CD4-positive, CD25-positive, alpha-beta regulatory T cell (primary cell): ENCODE data around the gene F12. TPM values are rescaled to one million over a fixed set of nuclear protein-coding genes. Genes with fewer than 3 reads are reported as not detected.
A peak's percentile ranks its signal among the peaks of the same experiment; 100 is the strongest.

Experiments
- ATAC-seq, 2 donors: fragments of 150-1000 bp; cut with Tn5 transposase; one replicate each; pipeline ENCODE4 v1.10.0; 2021; ENCODE audit warnings: low read depth in 2 of 2, moderate number of reproducible peaks in 2 of 2, moderate library complexity in 1 of 2
- DNase-seq, 3 donors: peaks; one replicate each; pipeline versions ENCODE4 v3.0.0 to v3.0.0-alpha.2; 2012 to 2022; ENCODE audit warnings: mixed read lengths in 1 of 3
- H3K27ac ChIP-seq: one replicate; pipeline ENCODE4 v1.7.0; 2013; ENCODE audit warnings: mild to moderate bottlenecking, low read length; ENCODE audit not compliant: insufficient read depth, poor library complexity, severe bottlenecking
- H3K27me3 ChIP-seq: one replicate; pipeline ENCODE4 v1.7.0; 2013; ENCODE audit warnings: low read length; ENCODE audit not compliant: control insufficient read depth, insufficient read depth
- H3K36me3 ChIP-seq: one replicate; pipeline ENCODE4 v1.7.0; 2013; ENCODE audit warnings: mild to moderate bottlenecking, low read length, moderate library complexity; ENCODE audit not compliant: control insufficient read depth, insufficient read depth
- H3K4me1 ChIP-seq: 2 replicates; pipeline ENCODE4 v1.7.0; 2013; ENCODE audit warnings: mild to moderate bottlenecking, low read length; ENCODE audit not compliant: insufficient read depth, control insufficient read depth, poor library complexity, severe bottlenecking
- H3K4me3 ChIP-seq: one replicate; pipeline ENCODE4 v1.7.0; 2013; ENCODE audit warnings: low read depth, mild to moderate bottlenecking, low read length, moderate library complexity
- H3K9me3 ChIP-seq, 2 experiments: 1 replicate in 1 of 2; 2 replicates in 1 of 2; pipeline ENCODE4 v1.7.0; 2013; ENCODE audit warnings: low read length in 2 of 2, mild to moderate bottlenecking in 1 of 2, moderate library complexity in 1 of 2; ENCODE audit not compliant: control insufficient read depth in 2 of 2
- H3K27ac Mint-ChIP-seq, 3 donors: one replicate each; pipeline ENCODE4 v1.8.0; 2020 to 2022; ENCODE audit warnings: mild to moderate bottlenecking in 3 of 3, mixed read lengths in 3 of 3, moderate library complexity in 2 of 3
- H3K27me3 Mint-ChIP-seq: one replicate; pipeline ENCODE4 v1.8.0; 2022; ENCODE audit warnings: mild to moderate bottlenecking, mixed read lengths
- H3K36me3 Mint-ChIP-seq: one replicate; pipeline ENCODE4 v1.8.0; 2020; ENCODE audit warnings: mixed read lengths
- H3K4me1 Mint-ChIP-seq, 4 donors: one replicate each; pipeline ENCODE4 v1.8.0; 2020 to 2022; ENCODE audit warnings: mixed read lengths in 4 of 4, mild to moderate bottlenecking in 1 of 4
- H3K4me3 Mint-ChIP-seq, 4 donors: one replicate each; pipeline ENCODE4 v1.8.0; 2020 to 2022; ENCODE audit warnings: mild to moderate bottlenecking in 4 of 4, mixed read lengths in 4 of 4, moderate library complexity in 3 of 4
- H3K9me3 Mint-ChIP-seq, 7 donors: one replicate each; pipeline ENCODE4 v1.8.0; 2020 to 2022; ENCODE audit warnings: mixed read lengths in 7 of 7, mild to moderate bottlenecking in 3 of 7, moderate library complexity in 2 of 7
- polyA plus RNA-seq, 4 donors: library from polyadenylated mRNA; unstranded; fragments of 300-500 nt; fragmentation: Illumina TruSeq; gene quantifications; one replicate each; pipeline ENCODE4 v1.2.3, GENCODE V29; 2021
- total RNA-seq: library from RNA; stranded (reverse); gene quantifications from one replicate; pipeline ENCODE4 v1.2.3, GENCODE V29; 2022

Gene F12
- total and polyA plus RNA-seq, 5 donors from 2014 or later = 0.16 to 0.94 (median 0.27) TPM; not detected in 1

DNA sequence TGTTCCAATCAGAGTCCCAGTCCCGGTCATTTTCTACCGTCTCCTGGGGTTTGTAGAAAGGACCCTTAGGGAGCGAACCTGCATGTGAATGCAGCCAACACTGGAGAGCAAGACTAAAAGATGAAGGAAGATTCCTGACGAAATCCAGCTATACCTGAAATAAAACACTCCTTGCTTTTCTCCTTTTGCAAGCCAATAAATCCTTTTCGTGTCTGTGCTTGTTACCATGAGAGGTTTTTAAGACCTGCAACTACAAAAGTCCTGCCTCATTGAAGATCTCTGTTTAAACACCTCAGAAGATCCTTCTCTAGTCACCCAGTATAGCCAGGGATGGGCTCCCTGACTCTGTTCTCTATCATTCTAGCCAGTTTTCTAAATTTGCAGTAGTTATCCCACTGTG is 35.2 kb downstream of the F12 start:
- Histone ChIP-seq H3K27ac (peak overlapping the region; percentile 69), H3K36me3 (peaks cover 16% of the 10 kb centered on the region), H3K4me3 (no peak overlapping the region), H3K4me1 (peaks cover 54% of the 10 kb centered on the region), H3K27me3 (no peaks in the 10 kb centered on the region), H3K9me3 (no peaks in the 10 kb centered on the region)
- DNase-seq = no peak
- H3K4me1 Mint-ChIP-seq = peaks cover 7 to 66% (median 23%) of the 10 kb centered on the region in 4 donors
- no peaks in the 10 kb centered on the region for H3K9me3 Mint-ChIP-seq
- peak overlapping the region; percentile 85 to 93 (median 86) for H3K27ac Mint-ChIP-seq
- peaks cover 3% of the 10 kb centered on the region for H3K36me3 Mint-ChIP-seq
- H3K4me3 Mint-ChIP-seq = peak overlapping the region; percentile 19 to 68 (median 49)
- no peak for ATAC-seq
- no peaks in the 10 kb centered on the region for H3K27me3 Mint-ChIP-seq

DNA sequence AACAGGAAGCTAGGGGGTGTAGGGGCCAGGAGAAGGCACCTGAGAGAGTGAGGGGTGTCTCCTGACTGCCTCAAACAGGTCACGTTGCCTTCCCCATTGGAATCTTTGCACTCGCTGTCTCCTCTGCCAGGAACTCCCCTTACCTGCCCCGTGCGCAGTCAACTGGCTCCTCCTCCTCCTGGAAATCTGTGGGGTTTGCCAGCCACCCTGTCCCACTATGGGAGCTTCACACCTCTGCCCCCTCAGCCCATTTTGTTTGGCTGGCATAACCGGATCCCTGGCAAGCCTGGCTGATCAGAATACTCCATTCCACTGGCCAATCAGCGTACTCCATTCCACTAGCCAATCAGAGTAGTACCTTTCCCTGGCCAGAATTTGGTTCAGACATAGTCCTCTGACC is 35.6 kb downstream of the F12 start:
- Mint-ChIP-seq H3K4me3 (peak overlapping the region in 3 of 4 donors; percentile 19 to 63 (median 43)), H3K27ac (peak overlapping the region; percentile 85 to 93 (median 86)), H3K27me3 (no peaks in the 10 kb centered on the region), H3K36me3 (peaks cover 7% of the 10 kb centered on the region), H3K9me3 (no peaks in the 10 kb centered on the region), H3K4me1 (peaks cover 10 to 68% (median 26%) of the 10 kb centered on the region in 4 donors)
- ATAC-seq (no peak), DNase-seq (no peak)
- Histone ChIP-seq H3K9me3 (no peaks in the 10 kb centered on the region), H3K4me1 (peaks cover 58% of the 10 kb centered on the region), H3K36me3 (peaks cover 19% of the 10 kb centered on the region), H3K27me3 (no peaks in the 10 kb centered on the region), H3K4me3 (no peak overlapping the region), H3K27ac (peak overlapping the region; percentile 69)

DNA sequence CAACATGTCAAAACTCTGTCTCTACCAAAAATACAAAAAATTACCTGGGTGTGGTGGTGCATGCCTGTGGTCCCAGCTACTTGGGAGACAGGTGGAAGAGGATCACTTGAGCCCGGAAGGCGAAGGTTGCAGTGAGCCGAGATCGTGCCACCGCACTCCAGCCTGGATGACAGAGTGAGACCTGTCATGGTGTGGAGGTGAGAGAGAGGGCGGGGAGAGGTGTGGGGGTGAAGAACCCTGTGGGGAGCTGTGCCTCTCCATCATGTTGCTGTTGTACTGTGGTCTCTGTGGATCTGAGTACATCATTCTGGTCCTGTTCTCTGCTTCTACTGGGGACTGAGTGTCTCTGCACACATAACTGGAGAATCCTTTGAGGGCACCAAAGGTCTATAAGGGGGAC is 36.5 kb downstream of the F12 start:
- ATAC-seq (peak in 1 of 2 donors; percentile 6), DNase-seq (no peak)
- Histone ChIP-seq H3K27ac (peak overlapping the region; percentile 69), H3K36me3 (peaks cover 28% of the 10 kb centered on the region), H3K9me3 (no peaks in the 10 kb centered on the region), H3K27me3 (no peaks in the 10 kb centered on the region), H3K4me1 (peaks cover 59% of the 10 kb centered on the region), H3K4me3 (peak overlapping the region; percentile 51)
- peaks cover 14% of the 10 kb centered on the region for H3K36me3 Mint-ChIP-seq
- peaks cover 10 to 76% (median 33%) of the 10 kb centered on the region in 4 donors for H3K4me1 Mint-ChIP-seq
- H3K9me3 Mint-ChIP-seq = no peaks in the 10 kb centered on the region
- H3K27me3 Mint-ChIP-seq = no peaks in the 10 kb centered on the region
- peak overlapping the region; percentile 63 to 83 (median 74) for H3K4me3 Mint-ChIP-seq
- H3K27ac Mint-ChIP-seq = peak overlapping the region; percentile 70 to 93 (median 85)

DNA sequence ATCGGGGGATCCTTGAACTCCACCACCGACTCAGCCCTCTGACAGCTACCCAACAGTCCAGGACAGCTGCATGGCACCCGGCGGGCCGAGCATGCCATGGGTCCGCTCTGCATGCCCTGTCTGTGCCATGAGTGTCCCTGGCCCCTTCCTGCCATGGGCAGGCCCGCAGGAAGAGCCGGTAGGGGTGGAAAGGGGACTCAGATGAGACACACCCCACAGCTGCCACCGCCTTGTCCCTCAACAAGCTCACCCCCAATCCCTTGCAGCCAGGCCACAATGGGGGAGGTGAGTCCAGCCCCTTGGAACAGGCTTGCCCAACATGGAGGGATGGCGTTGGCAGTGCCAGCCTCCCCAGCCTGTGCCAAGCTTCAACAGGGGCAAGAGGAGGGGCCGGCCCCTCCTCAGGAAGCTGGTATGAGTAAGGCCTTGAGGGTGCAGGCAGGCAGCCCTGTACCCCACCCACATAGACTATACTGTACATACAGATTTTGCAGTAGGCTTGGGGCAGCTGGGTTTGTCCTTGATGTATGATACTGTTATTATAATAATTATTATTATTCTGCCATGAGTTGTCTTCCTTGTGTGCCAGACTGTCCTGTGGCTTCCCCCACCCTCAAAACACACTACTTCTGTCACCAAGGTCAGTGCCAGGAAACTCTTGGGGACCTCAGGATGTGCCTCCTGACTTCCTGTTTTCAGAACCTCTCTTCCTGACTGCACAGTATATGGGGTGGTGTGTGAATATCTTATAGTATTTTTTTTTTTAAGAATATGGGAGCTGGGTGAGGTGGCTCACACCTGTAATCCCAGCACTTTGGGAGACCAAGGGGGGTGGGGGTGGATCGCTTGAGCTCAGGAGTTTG is 37.1 kb downstream of the F12 start:
- ATAC-seq (peak; percentile 71 to 82), DNase-seq (peak in 1 of 3 donors; percentile 84)
- H3K36me3 Mint-ChIP-seq = peaks cover 14% of the 10 kb centered on the region
- H3K4me1 ChIP-seq = peaks cover 59% of the 10 kb centered on the region
- peak overlapping the region; percentile 58 to 78 (median 66) for H3K4me3 Mint-ChIP-seq
- no peaks in the 10 kb centered on the region for H3K9me3 Mint-ChIP-seq
- H3K4me3 ChIP-seq = peak overlapping the region; percentile 51
- H3K27ac ChIP-seq = peak overlapping the region; percentile 69
- H3K27ac Mint-ChIP-seq = peak overlapping the region; percentile 85 to 93 (median 85)
- H3K4me1 Mint-ChIP-seq = peaks cover 10 to 78% (median 33%) of the 10 kb centered on the region in 4 donors
- H3K27me3 ChIP-seq = no peaks in the 10 kb centered on the region
- H3K27me3 Mint-ChIP-seq = no peaks in the 10 kb centered on the region
- H3K9me3 ChIP-seq = no peaks in the 10 kb centered on the region
- peaks cover 34% of the 10 kb centered on the region for H3K36me3 ChIP-seq

DNA sequence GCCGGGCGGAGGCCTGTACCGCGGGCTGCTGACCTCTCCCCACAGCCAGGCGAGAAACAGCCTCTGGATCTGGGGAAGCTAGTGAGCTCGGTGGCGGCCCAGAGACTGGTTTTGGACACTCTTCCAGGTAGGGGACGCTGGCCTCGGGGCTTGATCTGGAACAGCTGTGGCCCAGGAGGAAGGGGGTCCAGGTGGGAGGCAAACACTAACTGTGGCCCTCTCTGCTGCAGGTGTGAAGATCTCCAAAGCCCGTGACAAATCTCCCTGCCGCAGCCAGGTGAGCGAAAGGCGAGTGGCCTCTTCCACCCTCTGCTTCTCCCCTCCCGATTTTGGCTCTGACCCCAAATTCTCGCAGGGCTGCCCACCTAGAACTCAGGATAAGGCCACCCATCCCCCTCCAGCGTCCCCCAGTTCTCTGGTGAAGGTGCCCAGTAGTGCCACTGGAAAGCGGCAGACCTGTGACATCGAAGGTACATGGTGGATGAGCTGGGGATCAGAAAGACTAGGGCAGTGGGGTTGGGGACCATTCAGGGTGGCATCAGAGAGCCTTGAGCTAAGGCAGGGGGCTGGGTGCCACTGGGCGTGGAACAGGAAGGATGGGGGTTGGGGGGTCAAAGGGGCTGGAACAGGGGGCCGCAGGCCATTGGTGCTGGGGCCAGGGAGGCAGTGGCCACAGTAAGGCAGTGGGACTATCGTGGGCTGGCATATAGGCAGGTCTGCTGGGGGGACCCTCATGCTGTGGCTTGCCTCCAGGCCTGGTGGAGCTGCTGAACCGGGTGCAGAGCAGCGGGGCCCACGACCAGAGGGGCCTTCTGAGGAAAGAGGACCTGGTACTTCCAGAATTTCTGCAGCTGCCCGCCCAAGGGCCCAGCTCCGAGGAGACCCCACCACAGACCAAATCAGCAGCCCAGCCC is 38.0 kb downstream of the F12 start:
- Histone ChIP-seq H3K27ac (peak overlapping the region; percentile 69), H3K4me3 (peak overlapping the region; percentile 32), H3K9me3 (no peaks in the 10 kb centered on the region), H3K27me3 (no peaks in the 10 kb centered on the region), H3K4me1 (peaks cover 59% of the 10 kb centered on the region), H3K36me3 (peaks cover 41% of the 10 kb centered on the region)
- H3K27ac Mint-ChIP-seq = peak overlapping the region in 2 of 3 donors; percentile 63 to 85
- H3K27me3 Mint-ChIP-seq = no peaks in the 10 kb centered on the region
- ATAC-seq (no peak), DNase-seq (no peak)
- H3K4me3 Mint-ChIP-seq = peak overlapping the region; percentile 1 to 78 (median 66)
- H3K36me3 Mint-ChIP-seq = peaks cover 14% of the 10 kb centered on the region
- H3K4me1 Mint-ChIP-seq = peaks cover 10 to 83% (median 33%) of the 10 kb centered on the region in 4 donors
- no peaks in the 10 kb centered on the region for H3K9me3 Mint-ChIP-seq

DNA sequence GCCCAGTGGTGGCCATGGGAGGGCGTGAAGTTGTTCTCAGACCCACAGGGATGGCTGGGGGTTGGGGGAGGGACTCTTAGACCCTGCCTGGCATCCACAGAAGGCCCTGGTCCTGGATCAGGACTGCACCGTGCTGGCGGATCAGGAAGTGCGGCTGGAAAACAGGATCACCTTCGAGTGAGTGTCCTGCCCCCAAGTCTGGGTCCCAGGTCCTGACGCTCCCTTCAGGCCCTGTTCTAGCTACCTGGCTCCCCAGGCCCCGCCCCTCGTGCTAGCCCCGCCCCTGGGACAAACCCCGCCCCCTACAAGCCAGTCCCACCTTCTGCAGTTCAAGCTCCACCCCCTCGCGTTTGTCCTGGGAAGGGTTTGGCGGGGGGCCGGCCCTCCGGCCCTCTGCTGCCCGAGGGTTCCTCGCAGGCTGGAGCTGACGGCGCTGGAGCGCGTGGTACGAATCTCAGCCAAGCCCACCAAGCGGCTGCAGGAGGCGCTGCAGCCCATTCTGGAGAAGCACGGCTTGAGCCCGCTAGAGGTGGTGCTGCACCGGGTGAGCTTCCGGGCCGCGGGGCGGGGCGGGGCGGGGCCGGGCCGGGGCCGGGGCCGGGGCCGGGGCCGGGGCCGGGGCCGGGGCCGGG is 38.8 kb downstream of the F12 start:
- no peaks in the 10 kb centered on the region for H3K9me3 Mint-ChIP-seq
- peaks cover 48% of the 10 kb centered on the region for H3K36me3 ChIP-seq
- H3K27ac Mint-ChIP-seq = peak overlapping the region; percentile 20 to 51 (median 43)

More for the DNA sequence above, 38.8 kb downstream of the F12 start:
- Mint-ChIP-seq H3K36me3 (peaks cover 14% of the 10 kb centered on the region), H3K4me3 (peak overlapping the region in 2 of 4 donors; percentile 46 to 78), H3K27me3 (no peaks in the 10 kb centered on the region), H3K4me1 (peaks cover 10 to 82% (median 31%) of the 10 kb centered on the region in 4 donors)
- Histone ChIP-seq H3K27me3 (no peaks in the 10 kb centered on the region), H3K9me3 (no peaks in the 10 kb centered on the region), H3K4me3 (no peak overlapping the region), H3K27ac (peak overlapping the region; percentile 43), H3K4me1 (peaks cover 60% of the 10 kb centered on the region)
- ATAC-seq (peak; percentile 38 to 79), DNase-seq (peak in 1 of 3 donors; percentile 58)
